AG04450 (cell line): ENCODE results near the gene COG1. TPM values are rescaled to one million over a fixed set of nuclear protein-coding genes. Genes with fewer than 3 reads are reported as not detected.
A peak's percentile ranks its signal among the peaks of the same experiment; 100 is the strongest.

ENCODE experiments used
- CTCF ChIA-PET: fragments of 300-600, 350-600 bp; formaldehyde crosslinking; extraction: SDS; loops from one replicate; lab custom pipeline; 2022; ENCODE audit warnings: antibody characterized with exemption, inconsistent platforms; lab: Charles Lee
- POLR2A ChIA-PET: fragments of 350-600 bp; formaldehyde crosslinking; extraction: SDS; loops from one replicate; lab custom pipeline; 2021; ENCODE audit warnings: antibody characterized with exemption, inconsistent platforms; lab: Yijun Ruan, JAX
- DNase-seq: peaks from one replicate; pipeline ENCODE4 v3.0.0-alpha.2; 2011; ENCODE audit warnings: low read depth, low spot score
- H3K27ac ChIP-seq: one replicate; pipeline ENCODE4 v1.5.1; 2012; ENCODE audit warnings: low read depth, low read length, control low read depth
- H3K27me3 ChIP-seq: one replicate; pipeline ENCODE4 v1.6.0; 2012; ENCODE audit warnings: low read length; ENCODE audit not compliant: control insufficient read depth, insufficient read depth
- H3K4me3 ChIP-seq: 2 replicates; pipeline ENCODE4 v1.5.1; 2011; ENCODE audit warnings: mild to moderate bottlenecking, low read depth, low read length, control low read depth
- H3K9me3 ChIP-seq: 2 replicates; pipeline ENCODE4 v1.5.1; 2012; ENCODE audit warnings: low read length; ENCODE audit not compliant: control insufficient read depth, insufficient read depth
- CTCF ChIP-seq: IDR thresholded peaks from 2 replicates; pipeline ENCODE4 v1.5.1; 2011; ENCODE audit warnings: low read depth, low read length, control low read depth, inconsistent platforms
- polyA plus RNA-seq: library from polyadenylated mRNA; depleted of rRNA; stranded (reverse); fragments of >200 nt; gene quantifications from 2 replicates; pipeline ENCODE4 v1.2.3, GENCODE V29; 2011

COG1 gene
- polyA plus RNA-seq, 1 experiment = 30.2 TPM

- Histone ChIP-seq H3K27ac (no peak overlapping the region), H3K9me3 (no peaks in the 10 kb centered on the region; the same call in 1 of the 2 replicates), H3K4me3 (peak overlapping the region; percentile 57), H3K27me3 (peaks cover 71% of the 10 kb centered on the region)
- DNase-seq = no peak
- ChIA-PET POLR2A (interaction anchor here (0.6 kb wide), 1 partner anchor 30 kb away, joined by 3 read pairs; no protein-coding TSS in a partner anchor), CTCF (interaction anchor here (0.7 to 3.5 kb wide), 5 partner anchors 9 to 608 kb away, joined by 3 to 18 read pairs (median 8); no protein-coding TSS in a partner anchor)
- TF ChIP-seq CTCF = no peak
Measured at GRCh38 chr17:73165616-73166404, 27.0 kb upstream of the COG1 start.

- POLR2A ChIA-PET = no interaction called here
Measured at GRCh38 chr17:73166731-73167581, 25.9 kb upstream of the COG1 start.

GRCh38 chr17:73168667-73169066 lies 24.2 kb upstream of the COG1 start:
- no peak overlapping the region for H3K4me3 ChIP-seq
- H3K9me3 ChIP-seq = no peaks in the 10 kb centered on the region; the same call in 1 of the 2 replicates
- no peak for TF ChIP-seq CTCF
- no peak overlapping the region for H3K27ac ChIP-seq
- POLR2A ChIA-PET = no interaction called here
- peaks cover 51% of the 10 kb centered on the region for H3K27me3 ChIP-seq
- no peak for DNase-seq
- CTCF ChIA-PET = interaction anchor here (1.1 to 3.0 kb wide), 4 partner anchors 12 to 441 kb away, joined by 3 to 11 read pairs (median 4); no protein-coding TSS in a partner anchor

More at GRCh38 chr17:73166731-73167581, 25.9 kb upstream of the COG1 start:
- no peak overlapping the region for H3K27ac ChIP-seq
- CTCF ChIA-PET = interaction anchor here (0.7 to 3.5 kb wide), 7 partner anchors 11 to 607 kb away, joined by 3 to 14 read pairs (median 6); no protein-coding TSS in a partner anchor
- no peak for TF ChIP-seq CTCF
- DNase-seq = no peak
- H3K9me3 ChIP-seq = no peaks in the 10 kb centered on the region; the same call in 1 of the 2 replicates
- peaks cover 60% of the 10 kb centered on the region for H3K27me3 ChIP-seq
- H3K4me3 ChIP-seq = peak overlapping the region; percentile 57

GRCh38 chr17:73170324-73170723 lies 22.5 kb upstream of the COG1 start:
- no peaks in the 10 kb centered on the region; the same call in 1 of the 2 replicates for H3K9me3 ChIP-seq
- TF ChIP-seq CTCF = no peak
- no peak for DNase-seq
- peaks cover 35% of the 10 kb centered on the region for H3K27me3 ChIP-seq
- no peak overlapping the region for H3K27ac ChIP-seq
- CTCF ChIA-PET = no interaction called here
- no peak overlapping the region for H3K4me3 ChIP-seq
- POLR2A ChIA-PET = no interaction called here
